Hepatocyte (in vitro differentiated cells): ENCODE data around the gene ABHD1.

ENCODE experiments used
- CTCF ChIP-seq: fragments of 200-600 bp; sonication (generic); IDR thresholded peaks from 2 replicates; pipeline ENCODE4 v1.5.1; 2016; ENCODE audit warnings: antibody characterized with exemption, mild to moderate bottlenecking; ENCODE audit not compliant: poor library complexity
- EZH2 ChIP-seq: fragments of 200-600 bp; sonication (generic); IDR thresholded peaks from 2 replicates; pipeline ENCODE4 v1.6.1; 2016; ENCODE audit warnings: antibody characterized with exemption, mild to moderate bottlenecking, borderline replicate concordance

- no peak for TF ChIP-seq CTCF
- TF ChIP-seq EZH2, result no peak
These were observed 29.9 kb upstream of the ABHD1 start for GRCh38 chr2:27093430-27094352.
